Mucosa of stomach (tissue), 1 donor: Measurements from ENCODE around the gene USP15.

Experiments used
- H3K27me3 ChIP-seq: one replicate; pipeline ENCODE4 v1.7.0; 2013; ENCODE audit warnings: mild to moderate bottlenecking, low read length; ENCODE audit not compliant: control insufficient read depth, insufficient read depth
- H3K36me3 ChIP-seq: one replicate; pipeline ENCODE4 v1.7.0; 2013; ENCODE audit warnings: low read length; ENCODE audit not compliant: control insufficient read depth, insufficient read depth
- H3K4me1 ChIP-seq: one replicate; pipeline ENCODE4 v1.7.0; 2013; ENCODE audit warnings: mild to moderate bottlenecking, low read length; ENCODE audit not compliant: control insufficient read depth, insufficient read depth
- H3K4me3 ChIP-seq: one replicate; pipeline ENCODE4 v1.7.0; 2013; ENCODE audit warnings: low read length
- H3K9ac ChIP-seq: one replicate; pipeline ENCODE4 v1.7.0; 2013; ENCODE audit warnings: mild to moderate bottlenecking, low read length, moderate library complexity
- H3K9me3 ChIP-seq: one replicate; pipeline ENCODE4 v1.7.0; 2013; ENCODE audit warnings: mild to moderate bottlenecking, low read length, moderate library complexity; ENCODE audit not compliant: control insufficient read depth
- donor health status: Pancreatic carcinoma.

The USP15 gene

DNA sequence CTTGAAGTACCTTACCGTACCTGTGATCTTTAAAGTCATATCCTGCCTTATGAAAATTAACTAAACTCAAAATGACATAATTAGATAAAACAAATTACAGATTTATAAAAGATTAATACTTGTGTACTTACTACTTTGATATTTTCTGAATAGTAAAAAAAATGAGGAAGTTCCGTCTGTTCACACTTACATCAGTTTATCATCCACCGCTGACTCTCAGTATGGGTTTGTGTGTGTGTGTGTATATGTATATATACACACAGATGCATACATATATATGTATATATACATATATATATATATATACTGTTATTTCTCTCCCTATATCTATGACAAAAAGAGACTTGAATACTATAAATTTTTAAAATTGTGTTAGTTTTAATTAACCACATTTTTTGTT lies 141.4 kb downstream of the USP15 start:
- Histone ChIP-seq H3K9ac (no peak overlapping the region), H3K4me1 (no peaks in the 10 kb centered on the region), H3K27me3 (no peaks in the 10 kb centered on the region), H3K36me3 (no peaks in the 10 kb centered on the region), H3K4me3 (no peak overlapping the region), H3K9me3 (no peaks in the 10 kb centered on the region)

- Histone ChIP-seq H3K27me3 (no peaks in the 10 kb centered on the region), H3K4me3 (no peak overlapping the region), H3K9ac (no peak overlapping the region), H3K36me3 (no peaks in the 10 kb centered on the region), H3K9me3 (no peaks in the 10 kb centered on the region), H3K4me1 (no peaks in the 10 kb centered on the region)
Observed at GRCh38 chr12:62403031-62403430, 142.8 kb downstream of the USP15 start.

- Histone ChIP-seq H3K9me3 (no peaks in the 10 kb centered on the region), H3K4me1 (no peaks in the 10 kb centered on the region), H3K27me3 (no peaks in the 10 kb centered on the region), H3K4me3 (no peak overlapping the region), H3K36me3 (no peaks in the 10 kb centered on the region), H3K9ac (no peak overlapping the region)
Observed at GRCh38 chr12:62407587-62407986, 147.4 kb downstream of the USP15 start.

GRCh38 chr12:62409068-62409467 lies 148.9 kb downstream of the USP15 start:
- Histone ChIP-seq H3K36me3 (no peaks in the 10 kb centered on the region), H3K9ac (no peak overlapping the region), H3K4me3 (no peak overlapping the region), H3K27me3 (no peaks in the 10 kb centered on the region), H3K9me3 (no peaks in the 10 kb centered on the region), H3K4me1 (no peaks in the 10 kb centered on the region)

- Histone ChIP-seq H3K27me3 (no peaks in the 10 kb centered on the region), H3K4me1 (no peaks in the 10 kb centered on the region), H3K9me3 (no peaks in the 10 kb centered on the region), H3K4me3 (no peak overlapping the region), H3K36me3 (no peaks in the 10 kb centered on the region), H3K9ac (no peak overlapping the region)
Observed at GRCh38 chr12:62414180-62414579, 154.0 kb downstream of the USP15 start.

DNA sequence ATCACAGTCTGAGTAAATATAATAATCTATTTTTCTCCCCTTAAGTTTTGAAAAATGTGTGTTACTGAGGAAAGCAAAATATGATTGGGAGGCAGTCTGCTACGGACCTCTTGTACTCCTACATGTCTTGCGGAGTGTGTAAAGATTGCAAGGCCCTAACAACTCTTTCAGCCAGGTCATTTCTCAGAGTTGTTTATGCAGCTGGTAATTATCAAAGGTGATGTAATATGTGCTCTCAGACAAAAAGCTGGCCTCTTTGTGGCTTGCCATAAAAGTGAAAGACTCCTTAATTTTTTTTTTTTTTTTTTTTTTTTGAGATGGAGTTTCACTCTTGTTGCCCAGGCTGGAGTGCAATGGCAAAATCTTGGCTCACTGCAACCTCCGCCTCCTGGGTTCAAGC lies 165.9 kb downstream of the USP15 start:
- H3K4me1 ChIP-seq = no peaks in the 10 kb centered on the region
- no peak overlapping the region for H3K9ac ChIP-seq
- no peaks in the 10 kb centered on the region for H3K36me3 ChIP-seq
- no peak overlapping the region for H3K4me3 ChIP-seq
- no peaks in the 10 kb centered on the region for H3K9me3 ChIP-seq
- no peaks in the 10 kb centered on the region for H3K27me3 ChIP-seq

- Histone ChIP-seq H3K36me3 (no peaks in the 10 kb centered on the region), H3K27me3 (peaks cover 14% of the 10 kb centered on the region), H3K4me3 (no peak overlapping the region), H3K4me1 (no peaks in the 10 kb centered on the region), H3K9me3 (no peaks in the 10 kb centered on the region), H3K9ac (no peak overlapping the region)
Observed at GRCh38 chr12:62429457-62429856, 169.3 kb downstream of the USP15 start.

- Histone ChIP-seq H3K4me1 (peaks cover 14% of the 10 kb centered on the region), H3K27me3 (peaks cover 30% of the 10 kb centered on the region), H3K9ac (peak overlapping the region; percentile 29), H3K36me3 (no peaks in the 10 kb centered on the region), H3K4me3 (peak overlapping the region; percentile 42), H3K9me3 (no peaks in the 10 kb centered on the region)
Observed at GRCh38 chr12:62434494-62435302, 174.5 kb downstream of the USP15 start.

GRCh38 chr12:62435303-62436163 lies 175.3 kb downstream of the USP15 start:
- H3K9me3 ChIP-seq = no peaks in the 10 kb centered on the region
- H3K27me3 ChIP-seq = peaks cover 30% of the 10 kb centered on the region
- peak overlapping the region; percentile 29 for H3K9ac ChIP-seq
- peak overlapping the region; percentile 42 for H3K4me3 ChIP-seq
- no peaks in the 10 kb centered on the region for H3K36me3 ChIP-seq
- peaks cover 14% of the 10 kb centered on the region for H3K4me1 ChIP-seq

- peak overlapping the region; percentile 42 for H3K4me3 ChIP-seq
- H3K9ac ChIP-seq = no peak overlapping the region
- H3K36me3 ChIP-seq = no peaks in the 10 kb centered on the region
- H3K9me3 ChIP-seq = no peaks in the 10 kb centered on the region
- H3K4me1 ChIP-seq = peaks cover 14% of the 10 kb centered on the region
- H3K27me3 ChIP-seq = peaks cover 30% of the 10 kb centered on the region
Observed at GRCh38 chr12:62436164-62436503, 175.9 kb downstream of the USP15 start.

DNA sequence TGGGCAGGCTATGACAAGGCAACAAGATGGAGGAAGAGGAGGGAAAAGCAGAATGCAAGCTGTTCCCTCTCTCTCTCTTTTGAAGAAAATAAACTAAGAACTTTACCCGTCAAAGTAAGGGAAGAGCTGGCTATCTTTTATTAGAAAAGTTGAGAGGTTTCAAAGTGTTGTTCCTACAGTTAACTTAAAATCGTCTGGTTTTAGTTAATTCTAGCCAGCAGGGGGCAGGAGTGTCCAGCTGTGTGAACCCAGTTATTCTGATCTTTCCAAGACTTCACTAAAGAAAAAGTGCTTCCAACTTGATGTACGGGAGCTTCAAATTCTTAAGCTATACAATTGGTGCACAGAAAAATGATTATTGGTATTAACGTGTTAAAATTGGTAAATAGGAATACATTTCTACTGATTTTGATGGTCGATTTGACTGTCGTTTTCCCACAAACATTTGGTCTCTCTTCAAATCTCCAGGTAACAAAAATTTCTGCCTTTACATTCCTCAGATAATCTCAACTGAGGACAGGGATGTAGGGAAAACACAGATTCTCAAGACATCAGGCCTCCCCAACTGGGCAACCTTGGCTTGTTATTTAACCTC lies 178.0 kb downstream of the USP15 start:
- Histone ChIP-seq H3K36me3 (no peaks in the 10 kb centered on the region), H3K9me3 (no peaks in the 10 kb centered on the region), H3K9ac (no peak overlapping the region), H3K27me3 (peaks cover 22% of the 10 kb centered on the region), H3K4me1 (peaks cover 14% of the 10 kb centered on the region), H3K4me3 (no peak overlapping the region)
